Measurements from ENCODE around the gene ARHGEF3.

The ARHGEF3 gene

GRCh38 chr3:56799251-56799882 is 2.4 kb downstream of the ARHGEF3 start:
- no peak overlapping the region for H2AFZ ChIP-seq (ENCODE audit: low read depth, low read length)
- peaks cover 22% of the 10 kb centered on the region for H3K27me3 ChIP-seq (ENCODE audit: insufficient read depth, low read length)
- no peaks in the 10 kb centered on the region for H3K36me3 ChIP-seq (ENCODE audit: insufficient read depth, low read length)
- H3K4me3 ChIP-seq (ENCODE audit: low read length), result no peak overlapping the region
- H3K9me3 ChIP-seq (ENCODE audit: low read length), result no peaks in the 10 kb centered on the region
- no peaks in the 10 kb centered on the region for H3K4me1 ChIP-seq (ENCODE audit: insufficient read depth, low read length)

GRCh38 chr3:56796996-56797395 is 4.8 kb downstream of the ARHGEF3 start:
- Histone ChIP-seq H3K4me3 (ENCODE audit: low read length) (no peak overlapping the region), H3K9me3 (ENCODE audit: low read length) (no peaks in the 10 kb centered on the region), H3K4me1 (ENCODE audit: insufficient read depth, low read length) (no peaks in the 10 kb centered on the region), H2AFZ (ENCODE audit: low read depth, low read length) (no peak overlapping the region), H3K27me3 (ENCODE audit: insufficient read depth, low read length) (peaks cover 15% of the 10 kb centered on the region), H3K36me3 (ENCODE audit: insufficient read depth, low read length) (no peaks in the 10 kb centered on the region)

GRCh38 chr3:56796202-56796601 is 5.5 kb downstream of the ARHGEF3 start:
- no peak overlapping the region for H2AFZ ChIP-seq (ENCODE audit: low read depth, low read length)
- no peak overlapping the region for H3K4me3 ChIP-seq (ENCODE audit: low read length)
- peaks cover 11% of the 10 kb centered on the region for H3K27me3 ChIP-seq (ENCODE audit: insufficient read depth, low read length)
- no peaks in the 10 kb centered on the region for H3K36me3 ChIP-seq (ENCODE audit: insufficient read depth, low read length)
- H3K9me3 ChIP-seq (ENCODE audit: low read length), result no peaks in the 10 kb centered on the region
- H3K4me1 ChIP-seq (ENCODE audit: insufficient read depth, low read length), result no peaks in the 10 kb centered on the region

GRCh38 chr3:56795829-56796185 is 5.9 kb downstream of the ARHGEF3 start:
- no peaks in the 10 kb centered on the region for H3K36me3 ChIP-seq (ENCODE audit: insufficient read depth, low read length)
- no peak overlapping the region for H2AFZ ChIP-seq (ENCODE audit: low read depth, low read length)
- no peaks in the 10 kb centered on the region for H3K9me3 ChIP-seq (ENCODE audit: low read length)
- no peak overlapping the region for H3K4me3 ChIP-seq (ENCODE audit: low read length)
- H3K4me1 ChIP-seq (ENCODE audit: insufficient read depth, low read length), result no peaks in the 10 kb centered on the region
- peaks cover 7% of the 10 kb centered on the region for H3K27me3 ChIP-seq (ENCODE audit: insufficient read depth, low read length)

- no peaks in the 10 kb centered on the region for H3K4me1 ChIP-seq (ENCODE audit: insufficient read depth, low read length)
- H3K36me3 ChIP-seq (ENCODE audit: insufficient read depth, low read length), result no peaks in the 10 kb centered on the region
- peaks cover 2% of the 10 kb centered on the region for H3K27me3 ChIP-seq (ENCODE audit: insufficient read depth, low read length)
- H2AFZ ChIP-seq (ENCODE audit: low read depth, low read length), result no peak overlapping the region
- no peak overlapping the region for H3K4me3 ChIP-seq (ENCODE audit: low read length)
- H3K9me3 ChIP-seq (ENCODE audit: low read length), result no peaks in the 10 kb centered on the region
Observed at GRCh38 chr3:56795097-56795828, 6.5 kb downstream of the ARHGEF3 start.

GRCh38 chr3:56792193-56792592 is 9.6 kb downstream of the ARHGEF3 start:
- Histone ChIP-seq H3K4me3 (ENCODE audit: low read length) (no peak overlapping the region), H3K27me3 (ENCODE audit: insufficient read depth, low read length) (no peaks in the 10 kb centered on the region), H2AFZ (ENCODE audit: low read depth, low read length) (no peak overlapping the region), H3K36me3 (ENCODE audit: insufficient read depth, low read length) (no peaks in the 10 kb centered on the region), H3K4me1 (ENCODE audit: insufficient read depth, low read length) (no peaks in the 10 kb centered on the region), H3K9me3 (ENCODE audit: low read length) (no peaks in the 10 kb centered on the region)

GRCh38 chr3:56790016-56790821 is 11.5 kb downstream of the ARHGEF3 start:
- H3K4me1 ChIP-seq (ENCODE audit: insufficient read depth, low read length), result no peaks in the 10 kb centered on the region
- no peaks in the 10 kb centered on the region for H3K36me3 ChIP-seq (ENCODE audit: insufficient read depth, low read length)
- no peak overlapping the region for H3K4me3 ChIP-seq (ENCODE audit: low read length)
- H3K27me3 ChIP-seq (ENCODE audit: insufficient read depth, low read length), result no peaks in the 10 kb centered on the region
- H2AFZ ChIP-seq (ENCODE audit: low read depth, low read length), result no peak overlapping the region
- no peaks in the 10 kb centered on the region for H3K9me3 ChIP-seq (ENCODE audit: low read length)

GRCh38 chr3:56789076-56789475 is 12.7 kb downstream of the ARHGEF3 start:
- H3K27me3 ChIP-seq (ENCODE audit: insufficient read depth, low read length), result no peaks in the 10 kb centered on the region
- no peaks in the 10 kb centered on the region for H3K4me1 ChIP-seq (ENCODE audit: insufficient read depth, low read length)
- H3K4me3 ChIP-seq (ENCODE audit: low read length), result no peak overlapping the region
- no peak overlapping the region for H2AFZ ChIP-seq (ENCODE audit: low read depth, low read length)
- no peaks in the 10 kb centered on the region for H3K36me3 ChIP-seq (ENCODE audit: insufficient read depth, low read length)
- no peaks in the 10 kb centered on the region for H3K9me3 ChIP-seq (ENCODE audit: low read length)

GRCh38 chr3:56788521-56788920 is 13.2 kb downstream of the ARHGEF3 start:
- no peaks in the 10 kb centered on the region for H3K36me3 ChIP-seq (ENCODE audit: insufficient read depth, low read length)
- H3K4me3 ChIP-seq (ENCODE audit: low read length), result no peak overlapping the region
- no peaks in the 10 kb centered on the region for H3K4me1 ChIP-seq (ENCODE audit: insufficient read depth, low read length)
- no peak overlapping the region for H2AFZ ChIP-seq (ENCODE audit: low read depth, low read length)
- no peaks in the 10 kb centered on the region for H3K27me3 ChIP-seq (ENCODE audit: insufficient read depth, low read length)
- no peaks in the 10 kb centered on the region for H3K9me3 ChIP-seq (ENCODE audit: low read length)

- Histone ChIP-seq H3K27me3 (ENCODE audit: insufficient read depth, low read length) (no peaks in the 10 kb centered on the region), H3K9me3 (ENCODE audit: low read length) (no peaks in the 10 kb centered on the region), H2AFZ (ENCODE audit: low read depth, low read length) (no peak overlapping the region), H3K4me3 (ENCODE audit: low read length) (no peak overlapping the region), H3K4me1 (ENCODE audit: insufficient read depth, low read length) (no peaks in the 10 kb centered on the region), H3K36me3 (ENCODE audit: insufficient read depth, low read length) (no peaks in the 10 kb centered on the region)
Observed at GRCh38 chr3:56787784-56788256, 13.9 kb downstream of the ARHGEF3 start.

GRCh38 chr3:56787258-56787775 is 14.4 kb downstream of the ARHGEF3 start:
- no peak overlapping the region for H3K4me3 ChIP-seq (ENCODE audit: low read length)
- H2AFZ ChIP-seq (ENCODE audit: low read depth, low read length), result no peak overlapping the region
- no peaks in the 10 kb centered on the region for H3K27me3 ChIP-seq (ENCODE audit: insufficient read depth, low read length)
- H3K36me3 ChIP-seq (ENCODE audit: insufficient read depth, low read length), result no peaks in the 10 kb centered on the region
- no peaks in the 10 kb centered on the region for H3K9me3 ChIP-seq (ENCODE audit: low read length)
- no peaks in the 10 kb centered on the region for H3K4me1 ChIP-seq (ENCODE audit: insufficient read depth, low read length)

- H3K4me3 ChIP-seq (ENCODE audit: low read length), result no peak overlapping the region
- no peaks in the 10 kb centered on the region for H3K9me3 ChIP-seq (ENCODE audit: low read length)
- H2AFZ ChIP-seq (ENCODE audit: low read depth, low read length), result no peak overlapping the region
- H3K27me3 ChIP-seq (ENCODE audit: insufficient read depth, low read length), result no peaks in the 10 kb centered on the region
- H3K36me3 ChIP-seq (ENCODE audit: insufficient read depth, low read length), result no peaks in the 10 kb centered on the region
- no peaks in the 10 kb centered on the region for H3K4me1 ChIP-seq (ENCODE audit: insufficient read depth, low read length)
Observed at GRCh38 chr3:56785499-56785898, 16.2 kb downstream of the ARHGEF3 start.

GRCh38 chr3:56784448-56785001 is 17.2 kb downstream of the ARHGEF3 start:
- Histone ChIP-seq H3K4me1 (ENCODE audit: insufficient read depth, low read length) (no peaks in the 10 kb centered on the region), H3K27me3 (ENCODE audit: insufficient read depth, low read length) (no peaks in the 10 kb centered on the region), H3K36me3 (ENCODE audit: insufficient read depth, low read length) (no peaks in the 10 kb centered on the region), H3K9me3 (ENCODE audit: low read length) (no peaks in the 10 kb centered on the region), H2AFZ (ENCODE audit: low read depth, low read length) (no peak overlapping the region), H3K4me3 (ENCODE audit: low read length) (no peak overlapping the region)

Data from neuron (in vitro differentiated cells).